SK-N-MC (cell line): Measurements from ENCODE around the gene AATK.
"Not testable (repeated sequence)": the region's sequence is repeated elsewhere in the genome, so short reads cannot be mapped to it uniquely, and the experiment has no call there.

Source experiments
- DNase-seq: peaks from one replicate; pipeline ENCODE4 v3.0.0-alpha.2; 2011; ENCODE audit warnings: low read depth, low spot score
- H3K27ac ChIP-seq: fragments of 200-600 bp; sonication (generic); 2 replicates; pipeline ENCODE4 v1.5.1; 2016; ENCODE audit warnings: mixed run types
- H3K36me3 ChIP-seq: fragments of 200-600 bp; sonication (generic); 2 replicates; pipeline ENCODE4 v1.6.1; 2017; ENCODE audit warnings: antibody characterized with exemption, low read length, mixed read lengths; ENCODE audit not compliant: insufficient read depth
- H3K4me3 ChIP-seq: fragments of 200-600 bp; sonication (generic); 2 replicates; pipeline ENCODE4 v1.5.1; 2016
- H3K9ac ChIP-seq: fragments of 200-600 bp; sonication (generic); 2 replicates; pipeline ENCODE4 v1.8.0; 2017; ENCODE audit warnings: mixed run types, mixed read lengths; ENCODE audit not compliant: insufficient read length
- H3K9me3 ChIP-seq: fragments of 200-600 bp; sonication (generic); 2 replicates; pipeline ENCODE4 v1.6.1; 2017; ENCODE audit warnings: low read depth, mild to moderate bottlenecking, antibody characterized with exemption, low read length, moderate library complexity, mixed read lengths
- EZH2 ChIP-seq: fragments of 200-600 bp; sonication (generic); IDR thresholded peaks from one replicate; pipeline ENCODE4 v1.6.1; 2017; ENCODE audit warnings: antibody characterized with exemption
- FOXP2 ChIP-seq: optimal IDR thresholded peaks from 2 replicates; pipeline ENCODE3; 2011; ENCODE audit warnings: mild to moderate bottlenecking, moderate library complexity; ENCODE audit not compliant: insufficient read depth; ENCODE audit errors: extremely low read length, control extremely low read depth
- POLR2AphosphoS5 ChIP-seq: IDR thresholded peaks from 2 replicates; pipeline ENCODE4 v1.6.1; 2012; ENCODE audit warnings: mild to moderate bottlenecking, low read depth, low read length, borderline replicate concordance

AATK gene

GRCh38 chr17:81148986-81149533 lies 17.0 kb downstream of the AATK start:
- no peaks in the 10 kb centered on the region for H3K9me3 ChIP-seq
- DNase-seq: no peak
- no peak overlapping the region for H3K4me3 ChIP-seq
- no peak for TF ChIP-seq EZH2
- TF ChIP-seq POLR2AphosphoS5: no peak
- TF ChIP-seq FOXP2: no peak
- H3K9ac ChIP-seq: no peak overlapping the region
- no peaks in the 10 kb centered on the region for H3K36me3 ChIP-seq
- no peak overlapping the region for H3K27ac ChIP-seq

- Histone ChIP-seq H3K27ac (no peak overlapping the region), H3K4me3 (no peak overlapping the region), H3K9ac (no peak overlapping the region), H3K36me3 (no peaks in the 10 kb centered on the region), H3K9me3 (no peaks in the 10 kb centered on the region)
- TF ChIP-seq FOXP2 (no peak), POLR2AphosphoS5 (no peak), EZH2 (no peak)
- DNase-seq: no peak
Observed at GRCh38 chr17:81148571-81148970, 17.4 kb downstream of the AATK start.

- TF ChIP-seq EZH2 (no peak), FOXP2 (no peak), POLR2AphosphoS5 (no peak)
- Histone ChIP-seq H3K36me3 (no peaks in the 10 kb centered on the region), H3K27ac (no peak overlapping the region), H3K4me3 (no peak overlapping the region), H3K9ac (no peak overlapping the region), H3K9me3 (no peaks in the 10 kb centered on the region)
- no peak for DNase-seq
Observed at GRCh38 chr17:81147701-81148100, 18.3 kb downstream of the AATK start.

- DNase-seq: not testable (repeated sequence)
Observed at GRCh38 chr17:81146208-81146607, 19.8 kb downstream of the AATK start.

GRCh38 chr17:81144423-81144781 lies 21.6 kb downstream of the AATK start:
- H3K9me3 ChIP-seq: no peaks in the 10 kb centered on the region
- H3K27ac ChIP-seq: no peak overlapping the region
- H3K9ac ChIP-seq: no peak overlapping the region
- H3K36me3 ChIP-seq: no peaks in the 10 kb centered on the region
- H3K4me3 ChIP-seq: no peak overlapping the region
- no peak for TF ChIP-seq FOXP2
- no peak for TF ChIP-seq EZH2
- no peak for TF ChIP-seq POLR2AphosphoS5
- no peak for DNase-seq

More at GRCh38 chr17:81146208-81146607, 19.8 kb downstream of the AATK start:
- not testable (repeated sequence) for H3K9ac ChIP-seq, H3K27ac ChIP-seq, H3K36me3 ChIP-seq, H3K4me3 ChIP-seq, H3K9me3 ChIP-seq

GRCh38 chr17:81143717-81144422 lies 22.2 kb downstream of the AATK start:
- H3K9me3 ChIP-seq: no peaks in the 10 kb centered on the region
- no peak for TF ChIP-seq FOXP2
- no peak for TF ChIP-seq EZH2
- no peak for TF ChIP-seq POLR2AphosphoS5
- DNase-seq: no peak
- H3K9ac ChIP-seq: no peak overlapping the region
- H3K4me3 ChIP-seq: no peak overlapping the region
- H3K27ac ChIP-seq: no peak overlapping the region
- no peaks in the 10 kb centered on the region for H3K36me3 ChIP-seq

GRCh38 chr17:81143200-81143527 lies 22.9 kb downstream of the AATK start:
- H3K9ac ChIP-seq: no peak overlapping the region
- H3K27ac ChIP-seq: no peak overlapping the region
- TF ChIP-seq FOXP2: no peak
- TF ChIP-seq EZH2: no peak
- TF ChIP-seq POLR2AphosphoS5: no peak
- no peak for DNase-seq
- H3K9me3 ChIP-seq: no peaks in the 10 kb centered on the region
- no peak overlapping the region for H3K4me3 ChIP-seq
- no peaks in the 10 kb centered on the region for H3K36me3 ChIP-seq

- Histone ChIP-seq H3K9me3 (no peaks in the 10 kb centered on the region), H3K9ac (no peak overlapping the region), H3K36me3 (no peaks in the 10 kb centered on the region), H3K27ac (no peak overlapping the region), H3K4me3 (no peak overlapping the region)
- peak; percentile 20 for DNase-seq
- TF ChIP-seq EZH2 (no peak), POLR2AphosphoS5 (no peak), FOXP2 (peak; percentile 48)
Observed at GRCh38 chr17:81142301-81143199, 23.5 kb downstream of the AATK start.
